K562 (cell line): ENCODE data around the gene LRP1. TPM values are rescaled to one million over a fixed set of nuclear protein-coding genes. Genes with fewer than 3 reads are reported as not detected.

Experiments used
- ARID1B ChIP-seq: fragments of 450-650 bp; IDR thresholded peaks from 2 replicates; pipeline ENCODE4 v1.6.1; 2016; ENCODE audit warnings: antibody characterized with exemption, mild to moderate bottlenecking, inconsistent platforms
- CEBPG ChIP-seq, 3 experiments: fragments of 200-800 bp in 1 of 3; sonication (Bioruptor generic) in 1 of 3; sonication (generic) in 1 of 3; formaldehyde crosslinking in 1 of 3; IDR thresholded peaks in 2 of 3; conservative IDR thresholded peaks in 1 of 3; 2 replicates each; pipeline versions ENCODE4 v1.6.1 to v1.8.0; 2016 to 2022; ENCODE audit warnings: missing compliant biosample characterization in 2 of 3, missing genetic modification characterization in 2 of 3, mild to moderate bottlenecking in 1 of 3, missing genetic modification reagents in 1 of 3
- RCOR1 ChIP-seq, 2 experiments: IDR thresholded peaks; 2 replicates each; pipeline ENCODE4 v1.6.1; 2012; ENCODE audit warnings: low read depth in 2 of 2, low read length in 2 of 2, borderline replicate concordance in 1 of 2, improper control_type of control experiment in 1 of 2
- TEAD4 ChIP-seq, 2 experiments: sonication (generic) in 1 of 2; formaldehyde crosslinking in 1 of 2; IDR thresholded peaks; 2 replicates each; pipeline versions ENCODE4 v1.6.1 to v1.8.0; 2012 to 2022; ENCODE audit warnings: borderline replicate concordance in 1 of 2, inconsistent platforms in 1 of 2, low read length in 1 of 2, mild to moderate bottlenecking in 1 of 2, missing genetic modification reagents in 1 of 2
- ZNF184 ChIP-seq: sonication (generic); formaldehyde crosslinking; IDR thresholded peaks from 2 replicates; pipeline ENCODE4 v1.5.0; 2020; ENCODE audit warnings: missing genetic modification reagents
- polyA plus RNA-seq, 8 experiments: library from polyadenylated mRNA; depleted of rRNA in 4 of 8; stranded (reverse) in 5 of 8; unstranded in 3 of 8; fragments of >200 nt; fragmentation: Nextera tagmentation in 2 of 8; fragmentation: Illumina TruSeq in 1 of 8; extraction: Ambion mirVana in 2 of 8; extraction: Trizol in 1 of 8; gene quantifications; 2 replicates each; pipeline versions ENCODE4 v1.2.1 to v1.2.3, GENCODE V29; 2011 to 2014; ENCODE audit warnings: inconsistent platforms in 1 of 8, missing spikeins in 1 of 8
- total RNA-seq, 7 experiments: library from RNA; depleted of rRNA in 6 of 7; stranded (reverse); fragments of >200 nt in 6 of 7; fragmentation: Illumina TruSeq in 2 of 7; extraction: Trizol in 2 of 7; gene quantifications; 2 replicates each; pipeline versions ENCODE4 v1.2.1 to v1.2.3, GENCODE V29; 2011 to 2021; ENCODE audit warnings: low replicate concordance in 1 of 7
- TF ChIP-seq, protein P1 (sequence below): fragments of 450-650 bp; IDR thresholded peaks from 2 replicates; pipeline ENCODE4 v1.6.1; 2014; ENCODE audit warnings: low read depth, mild to moderate bottlenecking, moderate library complexity, borderline replicate concordance
- TF ChIP-seq, protein P2 (sequence below): sonication (generic); formaldehyde crosslinking; IDR thresholded peaks from 2 replicates; pipeline ENCODE4 v1.8.0; 2022; ENCODE audit warnings: missing genetic modification reagents, mild to moderate bottlenecking, borderline replicate concordance
- TF ChIP-seq, protein P3 (sequence below): sonication (generic); IDR thresholded peaks from 2 replicates; pipeline ENCODE4 v1.6.1; 2016
- TF ChIP-seq, protein P4 (sequence below), 2 experiments: fragments of 450-650 bp; formaldehyde crosslinking in 1 of 2; IDR thresholded peaks; 2 replicates each; pipeline versions ENCODE4 v1.4.0 to v1.6.1; 2014 to 2020; ENCODE audit warnings: mild to moderate bottlenecking in 2 of 2, borderline replicate concordance in 1 of 2, low read depth in 1 of 2

The LRP1 gene
- total and polyA plus RNA-seq, 9 of the 15 experiments (the other 6 are each of a cell fraction or from before 2014, with no cell fraction given) = 0.04 to 0.64 (median 0.19) TPM; not detected in 2

DNA sequence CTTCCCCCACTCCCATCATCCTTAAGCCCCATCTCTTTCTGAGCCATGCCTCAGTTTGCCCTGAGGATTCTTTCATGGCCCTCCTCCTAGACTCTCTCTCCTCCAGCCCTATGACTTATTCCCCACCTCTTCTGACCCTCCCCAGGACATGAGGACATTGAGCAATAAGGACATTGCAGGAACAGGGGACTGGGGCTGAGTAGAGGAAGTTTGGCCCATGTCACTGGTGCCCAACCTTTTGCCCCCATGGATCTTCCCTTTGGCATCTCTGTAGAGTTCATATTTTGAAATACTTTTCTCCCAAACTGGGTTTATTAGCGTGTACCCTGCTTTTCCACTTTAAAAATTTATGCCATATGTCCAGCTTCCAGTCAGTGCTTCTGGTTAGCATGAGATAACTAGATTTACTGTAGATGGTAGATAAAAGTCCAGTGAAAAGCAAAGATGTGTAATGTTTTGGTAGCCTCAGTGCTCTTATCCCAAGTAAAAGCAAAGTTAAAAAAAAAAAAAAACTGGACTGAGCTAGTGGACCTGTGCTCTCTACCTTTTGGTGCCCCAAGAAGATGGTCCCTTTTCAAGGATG lies 25.2 kb downstream of the LRP1 start (continued):
- TF ChIP-seq TEAD4 (IDR thresholded peaks at IDR 0.05; ENCODE audit: low read length) (peak; percentile 34; the same call in 1 of the 2 replicates), TEAD4 (CRISPR knock-in tag; IDR thresholded peaks at IDR 0.05; ENCODE audit: borderline replicate concordance) (no peak), ARID1B (peak; percentile 43; the same call in 1 of the 2 replicates), CEBPG (CRISPR knock-in tag; IDR thresholded peaks at IDR 0.05) (no peak), CEBPG (tag; conservative IDR thresholded peaks at IDR 0.05 in 1 of 2, IDR thresholded peaks at IDR 0.05 in 1 of 2) (peak in 1 of 2 experiments; percentile 36; a peak in 1 of 4 replicates), ZNF184 (CRISPR knock-in tag) (no peak), RCOR1 (IDR thresholded peaks at IDR 0.05; ENCODE audit: borderline replicate concordance in 1 of 2, low read depth in 2 of 2, low read length in 2 of 2) (peak in 1 of 2 experiments; percentile 61; a peak in 1 of 4 replicates)
- TF ChIP-seq, protein P1, sequence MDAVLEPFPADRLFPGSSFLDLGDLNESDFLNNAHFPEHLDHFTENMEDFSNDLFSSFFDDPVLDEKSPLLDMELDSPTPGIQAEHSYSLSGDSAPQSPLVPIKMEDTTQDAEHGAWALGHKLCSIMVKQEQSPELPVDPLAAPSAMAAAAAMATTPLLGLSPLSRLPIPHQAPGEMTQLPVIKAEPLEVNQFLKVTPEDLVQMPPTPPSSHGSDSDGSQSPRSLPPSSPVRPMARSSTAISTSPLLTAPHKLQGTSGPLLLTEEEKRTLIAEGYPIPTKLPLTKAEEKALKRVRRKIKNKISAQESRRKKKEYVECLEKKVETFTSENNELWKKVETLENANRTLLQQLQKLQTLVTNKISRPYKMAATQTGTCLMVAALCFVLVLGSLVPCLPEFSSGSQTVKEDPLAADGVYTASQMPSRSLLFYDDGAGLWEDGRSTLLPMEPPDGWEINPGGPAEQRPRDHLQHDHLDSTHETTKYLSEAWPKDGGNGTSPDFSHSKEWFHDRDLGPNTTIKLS = no peak
- TF ChIP-seq, protein P2, sequence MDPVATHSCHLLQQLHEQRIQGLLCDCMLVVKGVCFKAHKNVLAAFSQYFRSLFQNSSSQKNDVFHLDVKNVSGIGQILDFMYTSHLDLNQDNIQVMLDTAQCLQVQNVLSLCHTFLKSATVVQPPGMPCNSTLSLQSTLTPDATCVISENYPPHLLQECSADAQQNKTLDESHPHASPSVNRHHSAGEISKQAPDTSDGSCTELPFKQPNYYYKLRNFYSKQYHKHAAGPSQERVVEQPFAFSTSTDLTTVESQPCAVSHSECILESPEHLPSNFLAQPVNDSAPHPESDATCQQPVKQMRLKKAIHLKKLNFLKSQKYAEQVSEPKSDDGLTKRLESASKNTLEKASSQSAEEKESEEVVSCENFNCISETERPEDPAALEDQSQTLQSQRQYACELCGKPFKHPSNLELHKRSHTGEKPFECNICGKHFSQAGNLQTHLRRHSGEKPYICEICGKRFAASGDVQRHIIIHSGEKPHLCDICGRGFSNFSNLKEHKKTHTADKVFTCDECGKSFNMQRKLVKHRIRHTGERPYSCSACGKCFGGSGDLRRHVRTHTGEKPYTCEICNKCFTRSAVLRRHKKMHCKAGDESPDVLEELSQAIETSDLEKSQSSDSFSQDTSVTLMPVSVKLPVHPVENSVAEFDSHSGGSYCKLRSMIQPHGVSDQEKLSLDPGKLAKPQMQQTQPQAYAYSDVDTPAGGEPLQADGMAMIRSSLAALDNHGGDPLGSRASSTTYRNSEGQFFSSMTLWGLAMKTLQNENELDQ = no peak
- TF ChIP-seq, protein P3, sequence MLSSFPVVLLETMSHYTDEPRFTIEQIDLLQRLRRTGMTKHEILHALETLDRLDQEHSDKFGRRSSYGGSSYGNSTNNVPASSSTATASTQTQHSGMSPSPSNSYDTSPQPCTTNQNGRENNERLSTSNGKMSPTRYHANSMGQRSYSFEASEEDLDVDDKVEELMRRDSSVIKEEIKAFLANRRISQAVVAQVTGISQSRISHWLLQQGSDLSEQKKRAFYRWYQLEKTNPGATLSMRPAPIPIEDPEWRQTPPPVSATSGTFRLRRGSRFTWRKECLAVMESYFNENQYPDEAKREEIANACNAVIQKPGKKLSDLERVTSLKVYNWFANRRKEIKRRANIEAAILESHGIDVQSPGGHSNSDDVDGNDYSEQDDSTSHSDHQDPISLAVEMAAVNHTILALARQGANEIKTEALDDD = peak; percentile 75
- TF ChIP-seq, protein P4, sequence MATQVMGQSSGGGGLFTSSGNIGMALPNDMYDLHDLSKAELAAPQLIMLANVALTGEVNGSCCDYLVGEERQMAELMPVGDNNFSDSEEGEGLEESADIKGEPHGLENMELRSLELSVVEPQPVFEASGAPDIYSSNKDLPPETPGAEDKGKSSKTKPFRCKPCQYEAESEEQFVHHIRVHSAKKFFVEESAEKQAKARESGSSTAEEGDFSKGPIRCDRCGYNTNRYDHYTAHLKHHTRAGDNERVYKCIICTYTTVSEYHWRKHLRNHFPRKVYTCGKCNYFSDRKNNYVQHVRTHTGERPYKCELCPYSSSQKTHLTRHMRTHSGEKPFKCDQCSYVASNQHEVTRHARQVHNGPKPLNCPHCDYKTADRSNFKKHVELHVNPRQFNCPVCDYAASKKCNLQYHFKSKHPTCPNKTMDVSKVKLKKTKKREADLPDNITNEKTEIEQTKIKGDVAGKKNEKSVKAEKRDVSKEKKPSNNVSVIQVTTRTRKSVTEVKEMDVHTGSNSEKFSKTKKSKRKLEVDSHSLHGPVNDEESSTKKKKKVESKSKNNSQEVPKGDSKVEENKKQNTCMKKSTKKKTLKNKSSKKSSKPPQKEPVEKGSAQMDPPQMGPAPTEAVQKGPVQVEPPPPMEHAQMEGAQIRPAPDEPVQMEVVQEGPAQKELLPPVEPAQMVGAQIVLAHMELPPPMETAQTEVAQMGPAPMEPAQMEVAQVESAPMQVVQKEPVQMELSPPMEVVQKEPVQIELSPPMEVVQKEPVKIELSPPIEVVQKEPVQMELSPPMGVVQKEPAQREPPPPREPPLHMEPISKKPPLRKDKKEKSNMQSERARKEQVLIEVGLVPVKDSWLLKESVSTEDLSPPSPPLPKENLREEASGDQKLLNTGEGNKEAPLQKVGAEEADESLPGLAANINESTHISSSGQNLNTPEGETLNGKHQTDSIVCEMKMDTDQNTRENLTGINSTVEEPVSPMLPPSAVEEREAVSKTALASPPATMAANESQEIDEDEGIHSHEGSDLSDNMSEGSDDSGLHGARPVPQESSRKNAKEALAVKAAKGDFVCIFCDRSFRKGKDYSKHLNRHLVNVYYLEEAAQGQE (IDR thresholded peaks at IDR 0.05; ENCODE audit: borderline replicate concordance) = no peak
- TF ChIP-seq, protein P4 (CRISPR knock-in tag; IDR thresholded peaks at IDR 0.05; ENCODE audit: low read depth) = no peak
